ENCODE data around the gene NUP93.

GRCh38 chr16:56878282-56878854, 148.4 kb downstream of the NUP93 start:
- TF ChIP-seq TEAD4 (IDR thresholded peaks at IDR 0.05; ENCODE audit: borderline replicate concordance, insufficient read depth) (no peak), EP300 (IDR thresholded peaks at IDR 0.05; ENCODE audit: borderline replicate concordance in 1 of 2, low read depth in 1 of 2, low read length in 1 of 2) (no peak), CTCF (IDR thresholded peaks at IDR 0.05) (no peak), NRF1 (IDR thresholded peaks at IDR 0.05; ENCODE audit: low read depth, low read length) (no peak), POLR2AphosphoS5 (IDR thresholded peaks at IDR 0.05; ENCODE audit: low read depth, low read length) (no peak), USF1 (IDR thresholded peaks at IDR 0.05; ENCODE audit: borderline replicate concordance, low read depth) (no peak), REST (IDR thresholded peaks at IDR 0.05; ENCODE audit: low read depth, low read length) (no peak), FOXJ3 (CRISPR knock-in tag; IDR thresholded peaks at IDR 0.05) (no peak), TAF1 (IDR thresholded peaks at IDR 0.05; ENCODE audit: borderline replicate concordance, low read depth, low read length) (no peak), MAX (IDR thresholded peaks at IDR 0.05; ENCODE audit: low read depth) (no peak), PBX3 (IDR thresholded peaks at IDR 0.05) (no peak), FOXM1 (IDR thresholded peaks at IDR 0.05; ENCODE audit: low read depth) (no peak), EZH2phosphoT487 (IDR thresholded peaks at IDR 0.05; ENCODE audit: borderline replicate concordance, low read depth) (no peak)
